ENCODE measurements around the gene JARID2.

JARID2 gene

GRCh38 chr6:15513801-15514711, 268.2 kb downstream of the JARID2 start:
- DNase-seq, result no peak

- no peak for DNase-seq
Measured at GRCh38 chr6:15515226-15515625, 269.4 kb downstream of the JARID2 start.

DNA sequence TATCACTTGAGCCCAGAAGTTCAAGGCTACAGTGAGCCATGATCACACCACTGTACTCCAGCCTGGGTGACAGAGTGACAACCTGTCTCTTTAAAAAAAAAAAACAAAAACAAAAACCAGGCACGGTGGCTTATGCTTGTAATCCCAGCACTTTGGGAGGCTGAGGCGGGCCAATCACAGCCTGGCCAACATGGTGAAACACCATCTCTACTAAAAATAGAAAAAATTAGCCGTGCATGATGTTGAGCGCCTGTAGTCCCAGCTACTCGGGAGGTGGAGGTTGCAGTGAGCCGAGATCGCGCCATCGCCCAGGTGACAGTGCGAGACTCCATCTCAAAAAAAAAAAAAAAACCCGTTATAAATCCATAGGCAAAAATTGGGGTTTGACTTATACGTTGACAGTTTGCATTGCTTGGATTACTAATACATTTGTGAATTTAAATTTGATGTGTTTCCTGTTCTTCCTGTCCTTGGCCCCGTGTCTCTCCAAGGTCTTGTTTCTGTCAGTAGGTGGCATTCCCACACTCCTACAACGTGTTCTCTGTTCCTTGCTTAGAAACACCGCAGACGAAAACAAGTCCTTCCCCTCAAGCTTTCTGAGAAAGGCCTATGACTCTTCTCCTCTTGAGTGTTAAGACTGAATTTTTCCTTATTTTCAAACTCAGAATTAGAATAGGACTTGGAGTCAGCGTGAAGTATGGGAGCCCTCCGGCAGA, 269.9 kb downstream of the JARID2 start:
- no peak for DNase-seq

GRCh38 chr6:15516378-15516777, 270.5 kb downstream of the JARID2 start:
- DNase-seq, result no peak

GRCh38 chr6:15516923-15517560, 271.2 kb downstream of the JARID2 start:
- DNase-seq, result no peak

- DNase-seq, result no peak
Measured at GRCh38 chr6:15517600-15517999, 271.7 kb downstream of the JARID2 start.

DNA sequence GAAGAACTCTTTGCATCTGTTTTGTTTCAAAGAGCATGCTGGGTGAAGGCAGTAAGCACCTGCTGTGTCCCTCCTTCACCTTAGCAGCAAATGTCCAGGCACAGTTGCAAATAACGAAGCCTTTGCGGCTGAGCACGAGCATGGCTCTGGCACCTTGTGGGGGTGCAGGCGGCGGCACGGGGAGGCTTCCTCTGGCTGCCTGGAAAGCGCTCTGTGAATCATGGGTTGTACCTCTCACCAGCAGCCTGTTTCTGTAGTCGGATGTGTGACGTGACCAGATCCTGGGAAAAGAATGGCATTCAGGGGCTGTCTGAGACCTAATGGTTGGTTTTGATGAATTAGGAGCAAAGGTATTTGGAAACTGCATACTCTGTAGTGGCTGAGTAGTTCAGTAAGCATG, 272.2 kb downstream of the JARID2 start:
- DNase-seq, result no peak

GRCh38 chr6:15518878-15519277, 273.0 kb downstream of the JARID2 start:
- DNase-seq, result no peak

DNA sequence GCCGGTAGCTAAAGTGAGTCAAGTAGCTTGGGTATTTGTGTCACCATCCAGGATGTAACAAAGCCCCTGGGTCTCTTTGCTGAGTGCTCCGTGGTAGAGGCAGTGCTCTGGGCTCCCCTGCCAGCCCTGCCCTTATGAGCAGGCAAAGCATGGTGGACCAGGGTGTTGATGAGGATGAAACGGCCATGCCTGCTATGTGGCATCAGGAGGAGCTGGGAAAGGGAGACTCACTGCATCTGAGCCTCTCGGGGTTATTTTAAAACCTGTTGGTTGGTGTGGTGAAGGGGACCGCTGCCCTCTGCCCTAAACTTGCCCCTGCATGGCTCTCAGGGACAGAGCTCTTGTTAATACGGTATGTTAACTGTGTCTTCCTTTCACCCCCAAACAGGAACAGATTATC, 273.8 kb downstream of the JARID2 start:
- no peak for DNase-seq

DNA sequence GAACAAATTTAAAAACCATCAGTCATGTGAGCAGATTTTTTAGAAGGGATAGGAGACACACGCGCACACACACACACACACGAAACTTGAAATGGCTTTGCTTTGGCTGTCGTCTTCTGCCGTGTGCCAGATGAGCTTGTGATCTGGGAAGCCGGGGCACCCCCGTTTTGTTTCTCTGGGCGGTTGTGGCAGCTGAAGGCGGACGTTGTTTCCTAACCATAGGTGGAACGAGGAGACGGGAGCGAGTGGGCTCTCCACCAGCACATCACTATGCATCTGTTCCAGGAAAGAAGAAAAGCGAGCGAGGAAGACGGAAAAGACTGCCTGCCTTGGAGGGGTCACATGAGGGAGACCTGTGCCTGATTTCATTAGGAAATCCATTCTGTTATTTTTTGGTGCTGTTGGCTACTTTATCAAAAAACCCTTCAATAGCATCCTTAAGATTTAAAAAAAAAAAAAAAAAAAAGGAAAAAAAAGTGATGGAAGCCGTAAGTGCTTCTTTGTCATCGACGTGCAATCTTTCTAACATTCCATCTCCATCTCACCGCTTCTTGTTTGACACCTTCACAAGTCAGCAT, 274.8 kb downstream of the JARID2 start:
- DNase-seq, result no peak

DNA sequence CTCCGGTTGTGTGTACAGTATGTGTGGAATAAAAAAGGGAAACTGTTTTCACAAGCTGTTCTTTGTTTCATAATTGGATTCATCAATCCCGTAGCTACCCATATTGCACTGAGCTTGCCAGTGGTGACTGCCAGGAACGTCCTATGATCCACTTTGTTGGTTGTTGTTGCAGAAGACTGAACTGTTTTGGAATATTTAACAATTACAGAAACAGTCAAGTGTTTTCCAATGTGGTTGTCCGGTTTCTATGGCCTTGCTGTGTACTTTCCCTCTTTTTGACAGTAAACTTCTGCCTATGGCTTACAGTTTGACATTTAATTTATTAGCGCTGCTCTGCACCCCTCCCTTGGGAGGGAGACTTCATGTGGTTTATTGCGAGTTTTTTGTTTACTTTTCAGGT, 275.7 kb downstream of the JARID2 start:
- DNase-seq, result peak; percentile 10

- DNase-seq, result no peak
Measured at GRCh38 chr6:15522026-15522425, 276.2 kb downstream of the JARID2 start.

DNA sequence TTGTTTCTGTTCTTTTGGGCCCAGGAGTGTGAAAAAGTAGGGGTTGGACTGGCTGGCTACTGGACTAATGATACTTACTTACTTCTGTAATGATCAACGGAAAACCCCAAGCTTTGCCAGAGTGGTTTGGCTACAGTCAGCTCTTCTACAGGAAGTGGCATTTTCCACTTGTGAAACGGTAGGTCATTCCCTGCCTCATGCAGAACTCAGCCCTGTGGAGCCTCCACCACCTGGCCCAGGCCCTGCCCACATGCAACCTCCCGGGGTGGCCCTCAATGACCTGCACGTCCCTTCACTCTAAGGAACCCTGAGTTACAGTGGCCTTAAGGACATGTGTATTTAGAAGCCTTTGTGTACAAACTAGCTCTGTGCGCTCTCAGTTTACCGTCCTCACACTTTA, 276.6 kb downstream of the JARID2 start:
- DNase-seq, result no peak

GRCh38 chr6:15522856-15523529, 277.1 kb downstream of the JARID2 start:
- DNase-seq, result no peak

- DNase-seq, result no peak
Measured at GRCh38 chr6:15523679-15524630, 278.1 kb downstream of the JARID2 start.

- DNase-seq, result no peak
Measured at GRCh38 chr6:15524861-15525401, 279.1 kb downstream of the JARID2 start.

DNA sequence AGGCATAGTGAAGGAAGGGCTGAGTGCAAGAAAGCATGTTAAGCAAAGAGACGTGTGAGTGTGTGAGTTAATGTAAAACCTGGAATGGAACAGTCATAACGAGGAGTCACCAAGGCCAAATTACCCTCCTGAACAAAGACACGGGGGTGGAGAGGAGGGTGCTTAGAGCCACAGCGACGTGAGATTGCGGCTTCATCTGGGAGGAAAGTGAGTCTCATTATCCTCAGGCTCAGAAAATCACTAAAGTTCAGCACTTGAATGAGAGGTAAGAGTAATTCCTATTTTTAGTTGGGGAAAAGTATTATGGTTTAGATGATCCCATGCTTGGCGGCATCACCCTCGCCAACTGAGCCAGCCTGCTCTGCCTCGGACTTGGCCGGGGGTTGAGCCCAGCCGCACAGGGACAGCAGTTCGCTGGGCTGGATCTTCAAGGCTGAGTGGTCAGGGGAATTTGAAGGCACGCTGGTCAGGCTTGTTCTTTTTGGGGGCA, 280.4 kb downstream of the JARID2 start:
- DNase-seq, result no peak

- DNase-seq, result no peak
Measured at GRCh38 chr6:15527838-15528617, 282.2 kb downstream of the JARID2 start.

DNA sequence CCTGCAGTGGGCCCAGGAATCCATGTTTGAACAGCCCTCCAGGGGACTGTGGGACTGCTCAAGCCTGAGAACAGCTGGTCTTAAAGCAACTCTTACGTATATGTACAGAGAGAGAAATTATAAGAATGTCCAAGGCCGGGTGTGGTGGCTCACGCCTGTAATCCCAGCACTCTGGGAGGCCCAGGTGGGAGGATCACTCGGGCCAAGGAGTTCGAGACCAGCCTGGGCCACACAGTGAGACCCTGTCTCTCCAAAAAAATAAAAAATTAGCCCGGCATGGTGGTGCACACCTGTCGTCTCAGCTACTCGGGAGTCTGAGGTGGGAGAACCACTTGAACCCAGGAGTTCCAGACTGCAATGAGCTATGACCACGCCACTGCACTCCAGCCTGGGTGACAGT, 283.0 kb downstream of the JARID2 start:
- no peak for DNase-seq

- no peak for DNase-seq
Measured at GRCh38 chr6:15530411-15530810, 284.5 kb downstream of the JARID2 start.

Measured in NCI-H774 (cell line).